T-cell (primary cell): ENCODE results near the gene RASGRP2. TPM values are rescaled to one million over a fixed set of nuclear protein-coding genes. Genes with fewer than 3 reads are reported as not detected.

ENCODE experiments used
- ATAC-seq, 4 experiments: fragments of 200-7000 bp in 3 of 4; fragments of 150-1000 bp in 1 of 4; cut with Tn5 transposase; replicated peaks in 1 of 4; 1 replicate in 3 of 4; 2 replicates in 1 of 4; pipeline ENCODE4 v1.10.0; 2021; ENCODE audit warnings: moderate library complexity in 3 of 4, mild to moderate bottlenecking in 2 of 4, moderate number of reproducible peaks in 1 of 4
- CTCF ChIA-PET, 2 donors: fragments of 300-600 bp; sonication (Branson Sonifier 250); formaldehyde crosslinking; loops; one replicate each; lab custom pipeline; 2022; ENCODE audit warnings: antibody characterized with exemption in 2 of 2; lab: Charles Lee
- POLR2A ChIA-PET, 2 donors: fragments of 300-600 bp; sonication (Branson Sonifier 250); formaldehyde crosslinking; loops; one replicate each; lab custom pipeline; 2022; ENCODE audit warnings: antibody characterized with exemption in 2 of 2; lab: Charles Lee
- DNase-seq, 35 experiments: peaks; one replicate each; pipeline versions ENCODE4 v3.0.0 to v3.0.0-alpha.2; 2013 to 2023
- H3K27ac ChIP-seq: one replicate; pipeline ENCODE4 v1.5.1; 2013; ENCODE audit warnings: low read length
- H3K27me3 ChIP-seq, 2 experiments: replicated peaks in 1 of 2; 1 replicate in 1 of 2; 2 replicates in 1 of 2; pipeline versions ENCODE4 v1.6.1 to v1.7.0; 2013; ENCODE audit warnings: low read length in 1 of 2, mixed read lengths in 1 of 2; ENCODE audit not compliant: control insufficient read depth in 2 of 2, insufficient read depth in 2 of 2; ENCODE audit errors: extremely low read depth in 1 of 2
- H3K36me3 ChIP-seq, 2 donors: 1 replicate in 1 of 2; 2 replicates in 1 of 2; pipeline versions ENCODE4 v1.6.1 to v1.7.0; 2013; ENCODE audit warnings: low read length in 1 of 2; ENCODE audit not compliant: control insufficient read depth in 2 of 2, insufficient read depth in 1 of 2; ENCODE audit errors: extremely low read depth in 1 of 2
- H3K4me1 ChIP-seq, 2 experiments: 1 replicate in 1 of 2; 2 replicates in 1 of 2; pipeline versions ENCODE4 v1.6.1 to v1.7.0; 2013; ENCODE audit warnings: low read length in 2 of 2, mixed read lengths in 1 of 2; ENCODE audit not compliant: insufficient read depth in 2 of 2, control insufficient read depth in 1 of 2; ENCODE audit errors: extremely low read depth in 1 of 2
- H3K4me3 ChIP-seq, 2 donors: 1 replicate in 1 of 2; 2 replicates in 1 of 2; pipeline versions ENCODE4 v1.5.1 to v1.7.0; 2013; ENCODE audit warnings: mild to moderate bottlenecking in 2 of 2, low read length in 1 of 2, moderate library complexity in 1 of 2; ENCODE audit not compliant: control insufficient read depth in 1 of 2; ENCODE audit errors: extremely low read depth in 1 of 2
- H3K9me3 ChIP-seq: 2 replicates; pipeline ENCODE4 v1.7.0; 2013
- H3K27ac Mint-ChIP-seq, 2 donors: one replicate each; pipeline ENCODE4 v1.8.0; 2020 to 2021; ENCODE audit warnings: mild to moderate bottlenecking in 2 of 2, mixed read lengths in 2 of 2
- H3K27me3 Mint-ChIP-seq, 2 donors: one replicate each; pipeline ENCODE4 v1.8.0; 2021 to 2022; ENCODE audit warnings: mixed read lengths in 2 of 2
- H3K36me3 Mint-ChIP-seq: one replicate; pipeline ENCODE4 v1.8.0; 2021; ENCODE audit warnings: mixed read lengths
- H3K4me1 Mint-ChIP-seq, 3 donors: one replicate each; pipeline ENCODE4 v1.8.0; 2020 to 2022; ENCODE audit warnings: mixed read lengths in 3 of 3, mild to moderate bottlenecking in 1 of 3
- H3K4me3 Mint-ChIP-seq, 3 donors: one replicate each; pipeline ENCODE4 v1.8.0; 2020 to 2022; ENCODE audit warnings: mild to moderate bottlenecking in 3 of 3, mixed read lengths in 3 of 3, moderate library complexity in 3 of 3
- H3K9me3 Mint-ChIP-seq, 3 donors: one replicate each; pipeline ENCODE4 v1.8.0; 2020 to 2022; ENCODE audit warnings: mixed read lengths in 3 of 3
- WGBS: methylation state at CpG from one replicate; pipeline ENCODE4 v1.1.5; 2013; ENCODE audit warnings: missing lambda C conversion rate; ENCODE audit not compliant: insufficient coverage; 5-methylcytosine and 5-hydroxymethylcytosine counted together
- total RNA-seq, 35 experiments: library from RNA in 6 of 35; stranded (reverse) in 6 of 35; fragments of 120-200 nt in 1 of 35; gene quantifications; one replicate each; pipeline versions ENCODE4 v1.2.1 to v1.2.4 and lab custom pipeline; 2013 to 2026

The RASGRP2 gene
- total RNA-seq, 5 donors from 2014 or later (not counting 1 experiment from before 2014, with no cell fraction given): 574 to 767 (median 656) TPM

DNA sequence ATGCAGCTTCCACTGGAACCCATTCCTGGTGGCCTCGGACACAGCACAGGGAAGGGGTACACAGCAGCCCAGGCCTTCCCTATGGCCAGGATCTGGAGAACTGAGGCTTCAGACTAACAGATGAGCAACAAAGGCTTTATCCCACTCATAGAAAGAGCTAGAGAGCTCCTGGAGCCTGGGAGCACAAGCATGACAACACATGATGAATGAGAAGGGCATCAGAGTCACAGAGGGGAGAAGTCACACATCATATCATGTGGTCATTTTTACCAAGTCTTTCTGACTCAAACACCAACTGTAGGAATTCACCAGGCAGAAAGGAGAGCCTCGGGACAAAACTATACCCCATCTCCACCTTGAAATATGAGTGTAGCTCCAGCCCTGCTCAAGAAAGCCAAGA lies 64.1 kb downstream of the RASGRP2 start:
- Mint-ChIP-seq H3K4me3 (no peak overlapping the region), H3K9me3 (no peaks in the 10 kb centered on the region), H3K36me3 (no peaks in the 10 kb centered on the region), H3K27ac (no peak overlapping the region), H3K4me1 (no peaks in the 10 kb centered on the region), H3K27me3 (peaks cover 11 to 31% of the 10 kb centered on the region in 2 donors)
- ATAC-seq: no peak
- DNase-seq: no peak
- H3K9me3 ChIP-seq: no peaks in the 10 kb centered on the region
- H3K27ac ChIP-seq: no peak overlapping the region
- no CpG with 5 or more reads among the region's 2 CpGs for WGBS
- H3K27me3 ChIP-seq: peaks cover 0 to 36% of the 10 kb centered on the region in 2 experiments
- no peaks in the 10 kb centered on the region for H3K4me1 ChIP-seq
- H3K36me3 ChIP-seq: no peaks in the 10 kb centered on the region
- H3K4me3 ChIP-seq: no peak overlapping the region
- ChIA-PET POLR2A (no interaction called here), CTCF (no interaction called here)

DNA sequence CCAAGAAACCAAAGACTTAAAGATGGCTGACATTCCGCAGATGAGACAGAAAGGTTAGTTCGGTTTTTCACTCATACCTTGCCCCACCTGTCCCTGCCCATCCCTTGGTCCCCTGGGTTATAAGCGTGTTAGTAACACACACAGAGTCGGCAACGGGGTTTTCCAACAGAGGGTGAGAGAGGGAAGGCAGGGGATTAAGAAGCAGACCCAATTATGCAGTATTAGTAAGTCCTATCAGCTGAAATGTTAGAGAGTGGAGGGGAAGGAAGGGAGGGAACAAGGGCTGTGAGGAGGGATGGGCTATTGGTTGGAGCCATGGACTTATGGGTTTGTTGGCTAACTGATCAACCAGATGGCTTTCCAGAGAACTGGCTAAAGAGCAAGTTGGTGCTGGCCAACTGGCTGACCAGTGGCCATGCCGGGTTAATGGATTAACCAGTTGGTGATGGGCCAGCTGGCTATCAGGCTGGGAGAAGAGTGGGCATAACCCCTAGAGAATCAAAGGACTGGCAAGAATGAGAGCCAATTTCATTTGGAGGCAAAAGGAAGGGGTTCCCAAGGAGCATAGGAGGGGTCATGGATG lies 66.4 kb downstream of the RASGRP2 start:
- Histone ChIP-seq H3K4me1 (no peaks in the 10 kb centered on the region), H3K4me3 (no peak overlapping the region), H3K9me3 (no peaks in the 10 kb centered on the region), H3K27me3 (peaks cover 0 to 46% of the 10 kb centered on the region in 2 experiments), H3K27ac (no peak overlapping the region), H3K36me3 (no peaks in the 10 kb centered on the region)
- ATAC-seq: no peak
- no peaks in the 10 kb centered on the region for H3K9me3 Mint-ChIP-seq
- no peaks in the 10 kb centered on the region for H3K4me1 Mint-ChIP-seq
- H3K36me3 Mint-ChIP-seq: no peaks in the 10 kb centered on the region
- no peak overlapping the region for H3K4me3 Mint-ChIP-seq
- DNase-seq: no peak
- WGBS: 92% methylated on average over 3 of the region's 6 CpGs
- CTCF ChIA-PET: interaction anchor here in 1 of 2 donors (0.6 kb wide), 1 partner anchor 186 kb away, joined by 4 read pairs; no protein-coding TSS in a partner anchor
- no peak overlapping the region for H3K27ac Mint-ChIP-seq
- peaks cover 12 to 33% of the 10 kb centered on the region in 2 donors for H3K27me3 Mint-ChIP-seq
- POLR2A ChIA-PET: no interaction called here

Other genes starting within 250 kb of the RASGRP2 start
- gene SLC22A11, start 188.2 kb downstream of the RASGRP2 start, total RNA-seq: not detected
- not detected for gene SLC22A12, start 152.9 kb downstream of the RASGRP2 start, total RNA-seq
- under 1 TPM in 3 of 5 donors, not detected in 2; 0.43 to 0.70 (median 0.47) TPM for gene NRXN2, start 20.9 kb downstream of the RASGRP2 start, total RNA-seq
- 10 to 100 TPM in 1 of 5 donors, 1 to 10 TPM in 4; 7.4 to 34.7 (median 8.5) TPM for gene PYGM, start 15.8 kb upstream of the RASGRP2 start, total RNA-seq
- 1,000 to 10,000 TPM in 2 of 5 donors, 100 to 1,000 TPM in 3; 670 to 1,510 (median 732) TPM for gene SF1, start 34.4 kb upstream of the RASGRP2 start, total RNA-seq
- gene MAP4K2, start 59.1 kb upstream of the RASGRP2 start, total RNA-seq: 100 to 1,000 TPM in 3 of 5 donors, 10 to 100 TPM in 2; 80.9 to 131 (median 102) TPM
- 10 to 100 TPM; 31.7 to 62.0 (median 49.6) TPM for gene MEN1, start 66.4 kb upstream of the RASGRP2 start, total RNA-seq
- 10 to 100 TPM in 1 of 5 donors, 1 to 10 TPM in 4; 7.4 to 10.5 (median 9.1) TPM for gene CDC42BPG, start 100.5 kb upstream of the RASGRP2 start, total RNA-seq
- 100 to 1,000 TPM; 126 to 286 (median 269) TPM for gene EHD1, start 134.5 kb upstream of the RASGRP2 start, total RNA-seq
- gene ATG2A, start 173.1 kb upstream of the RASGRP2 start, total RNA-seq: 100 to 1,000 TPM in 1 of 5 donors, 10 to 100 TPM in 4; 50.9 to 165 (median 55.4) TPM
- gene PPP2R5B, start 180.5 kb upstream of the RASGRP2 start, total RNA-seq: 10 to 100 TPM; 15.3 to 25.4 (median 17.2) TPM
- under 1 TPM in 1 of 5 donors, not detected in 4; 0.90 TPM for gene GPHA2, start 191.8 kb upstream of the RASGRP2 start, total RNA-seq
- 1 to 10 TPM in 1 of 5 donors, under 1 TPM in 3, not detected in 1; 0.44 to 1.8 (median 0.82) TPM for gene MAJIN, start 228.0 kb upstream of the RASGRP2 start, total RNA-seq